ENCODE measurements around the gene ZNF436.

ZNF436 gene

GRCh38 chr1:23371987-23372880 is 2.6 kb upstream of the ZNF436 start:
- Histone ChIP-seq H3K27me3 (ENCODE audit: control insufficient read depth, insufficient read depth, low read length) (peaks cover 85% of the 10 kb centered on the region), H3K4me1 (ENCODE audit: control insufficient read depth, insufficient read depth, low read length) (peaks cover 14% of the 10 kb centered on the region), H3K4me3 (ENCODE audit: low read depth, low read length) (peak overlapping the region; percentile 4), H3K9ac (ENCODE audit: low read depth, low read length) (no peak overlapping the region), H3K9me3 (ENCODE audit: control insufficient read depth, insufficient read depth, low read length) (no peaks in the 10 kb centered on the region), H3K36me3 (ENCODE audit: control insufficient read depth, insufficient read depth, low read length) (no peaks in the 10 kb centered on the region)

GRCh38 chr1:23370709-23371584 is 1.3 kb upstream of the ZNF436 start:
- peaks cover 86% of the 10 kb centered on the region for H3K27me3 ChIP-seq (ENCODE audit: control insufficient read depth, insufficient read depth, low read length)
- H3K9me3 ChIP-seq (ENCODE audit: control insufficient read depth, insufficient read depth, low read length) = no peaks in the 10 kb centered on the region
- no peak overlapping the region for H3K9ac ChIP-seq (ENCODE audit: low read depth, low read length)
- H3K4me1 ChIP-seq (ENCODE audit: control insufficient read depth, insufficient read depth, low read length) = peaks cover 14% of the 10 kb centered on the region
- H3K36me3 ChIP-seq (ENCODE audit: control insufficient read depth, insufficient read depth, low read length) = no peaks in the 10 kb centered on the region
- H3K4me3 ChIP-seq (ENCODE audit: low read depth, low read length) = no peak overlapping the region

DNA sequence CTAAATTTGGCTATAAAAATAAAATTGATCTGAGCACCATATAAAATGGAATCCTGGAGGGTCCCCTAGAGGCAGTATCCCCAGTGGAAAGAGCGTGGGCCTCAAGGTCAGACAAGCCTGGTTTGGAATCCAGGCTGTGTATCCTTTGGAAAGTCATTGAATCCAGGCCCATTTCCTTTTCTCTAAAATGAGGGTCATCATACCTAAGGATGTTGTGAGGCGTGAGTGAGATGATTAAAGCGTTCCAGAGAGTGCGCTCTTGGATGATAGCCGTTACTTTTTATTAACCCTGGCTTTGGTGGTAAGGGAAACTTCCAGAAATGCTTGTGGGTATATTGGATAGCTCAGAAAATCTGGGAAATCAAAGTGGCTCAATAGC is 683 bp upstream of the ZNF436 start:
- Histone ChIP-seq H3K27me3 (ENCODE audit: control insufficient read depth, insufficient read depth, low read length) (peaks cover 84% of the 10 kb centered on the region), H3K4me1 (ENCODE audit: control insufficient read depth, insufficient read depth, low read length) (peaks cover 14% of the 10 kb centered on the region), H3K4me3 (ENCODE audit: low read depth, low read length) (no peak overlapping the region), H3K9ac (ENCODE audit: low read depth, low read length) (no peak overlapping the region), H3K9me3 (ENCODE audit: control insufficient read depth, insufficient read depth, low read length) (no peaks in the 10 kb centered on the region), H3K36me3 (ENCODE audit: control insufficient read depth, insufficient read depth, low read length) (no peaks in the 10 kb centered on the region)

DNA sequence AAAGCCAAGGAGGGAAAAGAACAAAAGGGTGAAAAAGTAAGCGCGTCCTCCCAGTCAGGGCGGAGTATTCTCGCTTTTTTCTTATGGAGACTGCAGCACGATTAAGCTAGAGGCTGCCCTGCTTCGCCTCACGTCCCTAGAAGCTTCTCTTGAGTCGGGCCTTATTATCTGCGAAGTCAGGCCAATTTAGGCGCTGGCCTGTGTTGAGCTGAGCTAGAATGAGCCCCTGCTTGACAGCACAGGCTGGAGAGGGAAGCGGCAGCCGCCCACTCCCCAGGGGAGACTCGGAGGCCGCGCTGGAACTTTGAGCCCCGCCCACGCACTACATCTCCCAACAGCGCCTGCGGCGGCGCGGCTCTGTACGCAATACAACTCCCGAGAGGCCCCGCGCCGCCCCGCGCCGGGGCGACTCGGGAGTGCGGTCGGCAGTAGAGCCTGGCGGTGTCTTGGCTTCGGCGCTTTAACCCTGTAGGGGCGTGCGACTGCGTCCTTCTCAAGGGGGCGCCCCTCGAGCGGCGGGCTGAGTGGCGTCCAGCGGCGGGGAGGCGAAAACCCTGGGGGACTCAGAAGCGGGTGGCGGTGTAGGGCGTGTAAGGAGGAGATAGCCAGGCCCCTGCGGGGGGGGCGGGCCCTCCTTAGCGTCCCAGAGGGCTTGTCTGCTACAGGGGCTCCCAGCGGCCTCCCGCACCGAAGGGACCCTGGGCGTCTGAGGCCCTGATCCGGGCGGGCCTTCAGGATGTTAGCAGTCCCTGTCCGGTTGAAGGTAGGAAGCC is 888 bp downstream of the ZNF436 start:
- H3K27me3 ChIP-seq (ENCODE audit: control insufficient read depth, insufficient read depth, low read length) = peaks cover 80% of the 10 kb centered on the region
- H3K36me3 ChIP-seq (ENCODE audit: control insufficient read depth, insufficient read depth, low read length) = no peaks in the 10 kb centered on the region
- peak overlapping the region; percentile 100 for H3K4me3 ChIP-seq (ENCODE audit: low read depth, low read length)
- H3K9ac ChIP-seq (ENCODE audit: low read depth, low read length) = peak overlapping the region; percentile 70
- peaks cover 10% of the 10 kb centered on the region for H3K4me1 ChIP-seq (ENCODE audit: control insufficient read depth, insufficient read depth, low read length)
- H3K9me3 ChIP-seq (ENCODE audit: control insufficient read depth, insufficient read depth, low read length) = peaks cover under 1% of the 10 kb centered on the region

GRCh38 chr1:23367791-23368561 is 1.7 kb downstream of the ZNF436 start:
- Histone ChIP-seq H3K4me1 (ENCODE audit: control insufficient read depth, insufficient read depth, low read length) (peaks cover 10% of the 10 kb centered on the region), H3K9me3 (ENCODE audit: control insufficient read depth, insufficient read depth, low read length) (peaks cover 8% of the 10 kb centered on the region), H3K9ac (ENCODE audit: low read depth, low read length) (peak overlapping the region; percentile 70), H3K4me3 (ENCODE audit: low read depth, low read length) (peak overlapping the region; percentile 100), H3K27me3 (ENCODE audit: control insufficient read depth, insufficient read depth, low read length) (peaks cover 80% of the 10 kb centered on the region), H3K36me3 (ENCODE audit: control insufficient read depth, insufficient read depth, low read length) (peaks cover under 1% of the 10 kb centered on the region)

DNA sequence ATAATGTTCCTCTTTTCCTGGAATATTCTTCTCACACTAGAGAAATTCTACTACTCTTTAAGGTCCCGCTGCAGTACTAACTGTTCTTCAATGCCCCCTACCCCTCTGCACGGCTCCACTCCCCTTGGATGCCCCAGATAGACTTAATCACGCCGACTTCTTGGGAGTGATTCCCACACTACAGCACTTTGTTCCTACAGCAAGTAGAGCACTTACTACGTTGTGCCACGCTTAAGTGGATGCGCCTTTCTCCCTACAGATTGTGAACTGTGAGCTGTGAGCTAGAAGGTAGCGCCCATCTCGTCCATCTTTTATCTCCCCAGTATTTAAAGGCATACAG is 2.2 kb downstream of the ZNF436 start:
- Histone ChIP-seq H3K9ac (ENCODE audit: low read depth, low read length) (no peak overlapping the region), H3K9me3 (ENCODE audit: control insufficient read depth, insufficient read depth, low read length) (peaks cover 13% of the 10 kb centered on the region), H3K4me1 (ENCODE audit: control insufficient read depth, insufficient read depth, low read length) (peaks cover 10% of the 10 kb centered on the region), H3K36me3 (ENCODE audit: control insufficient read depth, insufficient read depth, low read length) (peaks cover 6% of the 10 kb centered on the region), H3K4me3 (ENCODE audit: low read depth, low read length) (peak overlapping the region; percentile 100), H3K27me3 (ENCODE audit: control insufficient read depth, insufficient read depth, low read length) (peaks cover 80% of the 10 kb centered on the region)

GRCh38 chr1:23366598-23366997 is 3.0 kb downstream of the ZNF436 start:
- Histone ChIP-seq H3K4me1 (ENCODE audit: control insufficient read depth, insufficient read depth, low read length) (peaks cover 10% of the 10 kb centered on the region), H3K27me3 (ENCODE audit: control insufficient read depth, insufficient read depth, low read length) (peaks cover 80% of the 10 kb centered on the region), H3K9me3 (ENCODE audit: control insufficient read depth, insufficient read depth, low read length) (peaks cover 22% of the 10 kb centered on the region), H3K36me3 (ENCODE audit: control insufficient read depth, insufficient read depth, low read length) (peaks cover 12% of the 10 kb centered on the region), H3K9ac (ENCODE audit: low read depth, low read length) (no peak overlapping the region), H3K4me3 (ENCODE audit: low read depth, low read length) (no peak overlapping the region)

DNA sequence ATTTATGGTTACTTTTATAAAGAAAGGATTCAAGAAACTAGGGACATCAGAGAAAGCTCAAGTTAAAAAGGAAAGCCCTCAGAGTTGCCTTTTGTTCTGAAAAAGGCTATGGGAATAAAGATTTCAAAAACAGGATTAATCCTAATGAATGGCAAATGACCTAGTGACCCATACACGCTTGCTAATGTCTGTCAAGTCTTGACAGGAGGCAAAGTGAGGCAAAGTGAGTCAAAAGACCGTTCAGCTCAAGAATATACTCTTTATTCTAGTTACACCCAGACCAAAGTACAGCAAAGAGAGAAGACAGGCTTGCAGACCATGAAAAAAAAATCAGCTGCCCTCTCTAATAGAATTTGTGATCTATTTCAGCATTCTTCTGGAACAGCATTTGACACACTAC is 3.5 kb downstream of the ZNF436 start:
- peaks cover 26% of the 10 kb centered on the region for H3K9me3 ChIP-seq (ENCODE audit: control insufficient read depth, insufficient read depth, low read length)
- peaks cover 6% of the 10 kb centered on the region for H3K4me1 ChIP-seq (ENCODE audit: control insufficient read depth, insufficient read depth, low read length)
- H3K27me3 ChIP-seq (ENCODE audit: control insufficient read depth, insufficient read depth, low read length) = peaks cover 80% of the 10 kb centered on the region
- H3K4me3 ChIP-seq (ENCODE audit: low read depth, low read length) = no peak overlapping the region
- no peak overlapping the region for H3K9ac ChIP-seq (ENCODE audit: low read depth, low read length)
- H3K36me3 ChIP-seq (ENCODE audit: control insufficient read depth, insufficient read depth, low read length) = peaks cover 12% of the 10 kb centered on the region

GRCh38 chr1:23362218-23362713 is 7.4 kb downstream of the ZNF436 start:
- Histone ChIP-seq H3K9ac (ENCODE audit: low read depth, low read length) (no peak overlapping the region), H3K4me3 (ENCODE audit: low read depth, low read length) (peak overlapping the region; percentile 1), H3K36me3 (ENCODE audit: control insufficient read depth, insufficient read depth, low read length) (peaks cover 12% of the 10 kb centered on the region), H3K4me1 (ENCODE audit: control insufficient read depth, insufficient read depth, low read length) (no peaks in the 10 kb centered on the region), H3K9me3 (ENCODE audit: control insufficient read depth, insufficient read depth, low read length) (peaks cover 44% of the 10 kb centered on the region), H3K27me3 (ENCODE audit: control insufficient read depth, insufficient read depth, low read length) (peaks cover 91% of the 10 kb centered on the region)

GRCh38 chr1:23358310-23358875 is 11.2 kb downstream of the ZNF436 start:
- Histone ChIP-seq H3K36me3 (ENCODE audit: control insufficient read depth, insufficient read depth, low read length) (peaks cover 12% of the 10 kb centered on the region), H3K4me1 (ENCODE audit: control insufficient read depth, insufficient read depth, low read length) (no peaks in the 10 kb centered on the region), H3K9me3 (ENCODE audit: control insufficient read depth, insufficient read depth, low read length) (peaks cover 40% of the 10 kb centered on the region), H3K27me3 (ENCODE audit: control insufficient read depth, insufficient read depth, low read length) (peaks cover 97% of the 10 kb centered on the region), H3K9ac (ENCODE audit: low read depth, low read length) (no peak overlapping the region), H3K4me3 (ENCODE audit: low read depth, low read length) (no peak overlapping the region)
